Glutamatergic neuron (in vitro differentiated cells): ENCODE results near the gene LAPTM4A. TPM values are rescaled to one million over a fixed set of nuclear protein-coding genes. Genes with fewer than 3 reads are reported as not detected.

Experiments
- DNase-seq: peaks from one replicate; pipeline ENCODE4 v3.0.0; 2022
- H3K27ac Mint-ChIP-seq: one replicate; pipeline ENCODE4 v1.8.0; 2020; ENCODE audit warnings: mild to moderate bottlenecking, mixed read lengths, inconsistent platforms; ENCODE audit not compliant: unreplicated experiment
- H3K27me3 Mint-ChIP-seq: one replicate; pipeline ENCODE4 v1.8.0; 2020; ENCODE audit warnings: mild to moderate bottlenecking, moderate library complexity, mixed read lengths, inconsistent platforms; ENCODE audit not compliant: unreplicated experiment
- H3K36me3 Mint-ChIP-seq: one replicate; pipeline ENCODE4 v1.8.0; 2020; ENCODE audit warnings: mild to moderate bottlenecking, mixed read lengths, inconsistent platforms; ENCODE audit not compliant: unreplicated experiment
- H3K4me1 Mint-ChIP-seq: one replicate; pipeline ENCODE4 v1.8.0; 2020; ENCODE audit warnings: mild to moderate bottlenecking, low read depth, mixed read lengths, inconsistent platforms; ENCODE audit not compliant: unreplicated experiment
- H3K4me3 Mint-ChIP-seq: one replicate; pipeline ENCODE4 v1.8.0; 2020; ENCODE audit warnings: mild to moderate bottlenecking, mixed read lengths, inconsistent platforms; ENCODE audit not compliant: unreplicated experiment
- H3K9me3 Mint-ChIP-seq: one replicate; pipeline ENCODE4 v1.8.0; 2020; ENCODE audit warnings: mild to moderate bottlenecking, moderate library complexity, mixed read lengths, inconsistent platforms; ENCODE audit not compliant: unreplicated experiment
- total RNA-seq: library from RNA; stranded (reverse); fragmentation: NEBNext Ultra II Directional; extraction: Animal tissue kit (Norgen Biotek cat#: 25700); gene quantifications from one replicate; pipeline ENCODE4 v1.2.1, GENCODE V29; 2021; ENCODE audit not compliant: unreplicated experiment
- TF ChIP-seq, protein P1 (sequence below): fragments of 200-600 bp; sonication (generic); IDR thresholded peaks from one replicate; pipeline ENCODE4 v1.5.0; 2021; ENCODE audit not compliant: partially characterized antibody, unreplicated experiment

LAPTM4A gene
- total RNA-seq, 1 donor from 2014 or later, result 147 TPM

DNA sequence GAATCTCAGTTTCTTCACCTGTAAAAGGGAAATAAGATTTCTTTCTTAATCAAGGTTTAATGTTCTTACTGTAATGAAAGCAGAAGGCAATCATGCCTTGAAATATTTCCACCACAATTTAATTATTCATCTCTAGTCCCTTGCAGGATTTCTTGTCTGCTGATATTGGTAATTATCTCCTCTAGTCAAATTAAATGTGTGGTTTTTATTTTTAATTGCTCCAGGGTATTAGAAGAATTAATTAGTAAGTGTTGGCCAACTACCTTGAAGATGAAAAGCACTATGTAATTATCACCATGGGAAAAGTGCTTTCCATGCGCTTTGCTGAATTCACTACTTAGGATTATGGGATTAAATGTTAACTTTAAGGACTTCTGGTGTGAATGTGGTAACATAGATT is 8.7 kb upstream of the LAPTM4A start:
- Mint-ChIP-seq H3K4me1 (no peaks in the 10 kb centered on the region), H3K27me3 (no peaks in the 10 kb centered on the region), H3K9me3 (peaks cover 2% of the 10 kb centered on the region), H3K36me3 (no peaks in the 10 kb centered on the region), H3K4me3 (no peak overlapping the region), H3K27ac (no peak overlapping the region)
- no peak for DNase-seq
- TF ChIP-seq, protein P1, sequence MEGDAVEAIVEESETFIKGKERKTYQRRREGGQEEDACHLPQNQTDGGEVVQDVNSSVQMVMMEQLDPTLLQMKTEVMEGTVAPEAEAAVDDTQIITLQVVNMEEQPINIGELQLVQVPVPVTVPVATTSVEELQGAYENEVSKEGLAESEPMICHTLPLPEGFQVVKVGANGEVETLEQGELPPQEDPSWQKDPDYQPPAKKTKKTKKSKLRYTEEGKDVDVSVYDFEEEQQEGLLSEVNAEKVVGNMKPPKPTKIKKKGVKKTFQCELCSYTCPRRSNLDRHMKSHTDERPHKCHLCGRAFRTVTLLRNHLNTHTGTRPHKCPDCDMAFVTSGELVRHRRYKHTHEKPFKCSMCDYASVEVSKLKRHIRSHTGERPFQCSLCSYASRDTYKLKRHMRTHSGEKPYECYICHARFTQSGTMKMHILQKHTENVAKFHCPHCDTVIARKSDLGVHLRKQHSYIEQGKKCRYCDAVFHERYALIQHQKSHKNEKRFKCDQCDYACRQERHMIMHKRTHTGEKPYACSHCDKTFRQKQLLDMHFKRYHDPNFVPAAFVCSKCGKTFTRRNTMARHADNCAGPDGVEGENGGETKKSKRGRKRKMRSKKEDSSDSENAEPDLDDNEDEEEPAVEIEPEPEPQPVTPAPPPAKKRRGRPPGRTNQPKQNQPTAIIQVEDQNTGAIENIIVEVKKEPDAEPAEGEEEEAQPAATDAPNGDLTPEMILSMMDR, result no peak

GRCh38 chr2:20057268-20057667 is 5.8 kb upstream of the LAPTM4A start:
- H3K36me3 Mint-ChIP-seq, result no peaks in the 10 kb centered on the region
- H3K4me3 Mint-ChIP-seq, result no peak overlapping the region
- no peak for DNase-seq
- TF ChIP-seq, protein P1, result no peak
- H3K27ac Mint-ChIP-seq, result no peak overlapping the region
- H3K4me1 Mint-ChIP-seq, result no peaks in the 10 kb centered on the region
- H3K9me3 Mint-ChIP-seq, result peaks cover 2% of the 10 kb centered on the region
- no peaks in the 10 kb centered on the region for H3K27me3 Mint-ChIP-seq

- H3K27ac Mint-ChIP-seq, result no peak overlapping the region
- no peak for DNase-seq
- no peak overlapping the region for H3K4me3 Mint-ChIP-seq
- TF ChIP-seq, protein P1, result no peak
- H3K4me1 Mint-ChIP-seq, result no peaks in the 10 kb centered on the region
- peaks cover 6% of the 10 kb centered on the region for H3K27me3 Mint-ChIP-seq
- H3K36me3 Mint-ChIP-seq, result no peaks in the 10 kb centered on the region
- peaks cover 6% of the 10 kb centered on the region for H3K9me3 Mint-ChIP-seq
Observed at GRCh38 chr2:20054931-20055330, 3.5 kb upstream of the LAPTM4A start.

DNA sequence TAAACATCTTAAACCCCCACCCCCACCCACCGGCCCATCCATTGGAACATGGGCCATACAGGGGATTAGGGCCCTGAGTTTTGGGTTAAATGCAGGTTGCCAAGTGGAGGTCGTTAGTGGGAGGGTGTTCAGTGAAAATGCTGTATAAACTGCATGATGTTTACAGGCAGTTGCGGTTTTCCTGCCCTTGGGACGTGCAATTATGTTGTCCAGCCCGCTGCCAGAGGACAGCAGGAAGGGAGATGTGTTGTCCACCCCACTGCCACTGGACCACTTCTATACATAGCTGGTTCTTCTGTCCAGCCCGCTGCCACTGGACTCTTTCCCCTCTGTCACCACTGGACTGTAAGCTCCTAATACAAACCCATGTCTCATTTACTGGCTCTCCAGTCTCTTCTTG is 2.7 kb upstream of the LAPTM4A start:
- peaks cover 5% of the 10 kb centered on the region for H3K4me1 Mint-ChIP-seq
- no peaks in the 10 kb centered on the region for H3K36me3 Mint-ChIP-seq
- no peak for DNase-seq
- H3K27ac Mint-ChIP-seq, result no peak overlapping the region
- TF ChIP-seq, protein P1, result no peak
- H3K4me3 Mint-ChIP-seq, result no peak overlapping the region
- H3K27me3 Mint-ChIP-seq, result peaks cover 10% of the 10 kb centered on the region
- H3K9me3 Mint-ChIP-seq, result peaks cover 9% of the 10 kb centered on the region

GRCh38 chr2:20052861-20053281 is 1.4 kb upstream of the LAPTM4A start:
- Mint-ChIP-seq H3K36me3 (no peaks in the 10 kb centered on the region), H3K27ac (no peak overlapping the region), H3K9me3 (peaks cover 9% of the 10 kb centered on the region), H3K4me3 (no peak overlapping the region), H3K4me1 (peaks cover 12% of the 10 kb centered on the region), H3K27me3 (peaks cover 10% of the 10 kb centered on the region)
- DNase-seq, result no peak
- TF ChIP-seq, protein P1, result no peak
